Hematopoietic multipotent progenitor cell treated with erythropoietin and hydrocortisone succinate and interleukin-3 and kit ligand, for 4 days (in vitro differentiated cells): ENCODE results near the gene YDJC.
"Not testable (repeated sequence)": the region's sequence is repeated elsewhere in the genome, so short reads cannot be mapped to it uniquely, and the experiment has no call there.

ENCODE experiments used
- DNase-seq: peaks from one replicate; pipeline ENCODE4 v3.0.0-alpha.2; 2015

YDJC gene

DNA sequence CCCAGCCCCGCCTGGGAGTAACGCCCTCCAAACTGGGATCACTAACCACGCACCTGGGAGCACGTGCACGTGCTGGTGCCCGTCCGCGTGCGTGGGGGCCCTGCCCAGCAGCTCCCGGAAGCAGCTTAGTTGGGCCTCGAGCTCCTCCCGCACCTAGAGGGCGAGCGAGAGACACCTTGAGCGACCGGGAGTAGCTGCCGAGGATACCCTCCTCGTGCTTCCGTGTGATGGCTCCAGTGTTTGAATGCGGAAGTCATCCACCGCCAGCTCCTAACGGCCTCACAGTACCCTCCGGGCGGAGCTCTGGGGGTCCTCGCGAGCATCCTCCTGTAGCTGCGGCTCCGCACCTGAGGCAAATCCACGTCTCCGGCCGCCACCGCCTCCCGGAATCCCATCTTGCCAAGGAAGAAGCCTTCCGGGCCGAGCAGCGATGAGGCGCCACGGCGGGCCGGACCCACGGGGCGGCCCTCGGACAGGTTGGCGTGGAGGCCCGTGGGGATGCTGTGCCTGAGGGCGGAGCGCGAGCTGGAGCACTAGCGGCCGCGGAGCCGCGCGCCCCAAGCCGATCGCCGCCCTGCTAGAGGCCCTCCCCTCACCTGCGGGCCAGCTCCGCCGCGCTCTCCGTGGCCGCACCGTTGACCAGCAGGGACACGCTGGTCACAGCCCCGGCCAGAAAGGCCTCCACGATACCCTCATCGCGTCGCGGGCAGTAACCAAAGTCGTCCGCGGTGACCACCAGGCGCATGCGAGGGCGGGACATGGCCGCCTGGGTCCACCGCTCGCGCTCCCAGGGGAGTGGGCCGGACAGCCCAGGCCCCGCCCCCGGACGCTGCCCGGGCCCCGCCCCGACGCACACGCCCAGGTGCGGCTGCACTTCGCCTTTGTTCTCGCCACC lies at the start of gene YDJC:
YDJC (minus strand) TSS at position 768 of the 895 bp plus-strand sequence; CDS start at position 760, 8 bp downstream.
- DNase-seq, result peak; percentile 98

GRCh38 chr22:21679383-21679782 lies 49.6 kb upstream of the YDJC start:
- no peak for DNase-seq

GRCh38 chr22:21678842-21679241 lies 49.0 kb upstream of the YDJC start:
- not testable (repeated sequence) for DNase-seq

- DNase-seq, result no peak
Measured at GRCh38 chr22:21677606-21678443, 48.0 kb upstream of the YDJC start.

DNA sequence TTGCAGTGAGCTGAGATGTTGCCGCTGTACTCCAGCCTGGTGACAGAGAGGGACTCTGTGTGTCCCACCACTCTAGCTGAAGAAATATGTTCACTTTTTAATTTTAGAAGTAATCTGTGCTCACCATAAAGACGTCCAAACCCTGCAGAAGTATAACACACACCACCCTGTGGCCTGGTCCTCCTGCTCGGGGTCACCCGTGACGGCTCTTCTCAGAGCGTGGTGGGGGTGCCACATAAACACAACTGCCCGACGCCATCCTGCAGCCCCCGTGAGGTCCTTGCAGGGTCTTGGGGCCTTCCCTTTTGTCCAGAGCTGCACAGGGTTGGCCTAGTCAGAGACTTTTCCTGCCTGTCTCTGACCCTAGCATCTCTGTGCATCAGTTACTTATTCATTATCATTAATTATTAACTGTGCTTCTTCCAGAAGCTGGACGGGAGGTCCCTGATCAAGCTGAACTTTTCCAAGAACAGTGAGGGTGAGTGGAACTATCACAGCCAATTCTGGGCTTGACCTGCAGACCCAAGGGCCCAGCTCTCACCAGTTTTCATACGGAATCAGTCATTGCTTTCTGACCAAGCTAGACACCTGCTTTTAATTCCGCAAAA lies 44.9 kb upstream of the YDJC start:
- DNase-seq, result no peak

- no peak for DNase-seq
Measured at GRCh38 chr22:21673534-21674321, 43.9 kb upstream of the YDJC start.

DNA sequence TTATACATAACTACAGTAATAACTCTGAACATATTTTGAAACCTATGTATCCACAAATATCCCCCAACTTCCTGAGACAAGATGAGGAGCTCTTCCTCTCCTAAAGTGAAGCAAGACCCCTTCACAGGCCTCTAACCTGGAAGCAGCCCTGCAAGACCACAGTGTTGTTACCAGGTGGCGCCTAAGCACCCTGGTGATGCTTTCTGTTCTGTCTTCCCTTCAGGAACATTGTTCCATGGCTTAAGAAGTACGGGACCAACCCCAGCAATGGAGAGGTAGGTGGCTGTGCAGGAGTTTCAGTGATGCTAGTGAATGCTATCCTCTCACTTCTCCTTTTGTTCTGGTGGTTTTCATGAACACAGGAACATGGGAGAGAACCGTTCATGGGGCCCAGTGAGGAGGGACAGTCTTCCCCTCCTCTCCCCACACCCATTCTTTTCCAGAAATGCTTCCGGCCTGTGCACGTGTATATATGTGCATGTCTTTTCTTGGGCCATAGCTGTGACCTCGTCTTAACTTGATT lies 42.3 kb upstream of the YDJC start:
- no peak for DNase-seq

GRCh38 chr22:21669026-21669425 lies 39.2 kb upstream of the YDJC start:
- no peak for DNase-seq

GRCh38 chr22:21666786-21667185 lies 37.0 kb upstream of the YDJC start:
- no peak for DNase-seq

DNA sequence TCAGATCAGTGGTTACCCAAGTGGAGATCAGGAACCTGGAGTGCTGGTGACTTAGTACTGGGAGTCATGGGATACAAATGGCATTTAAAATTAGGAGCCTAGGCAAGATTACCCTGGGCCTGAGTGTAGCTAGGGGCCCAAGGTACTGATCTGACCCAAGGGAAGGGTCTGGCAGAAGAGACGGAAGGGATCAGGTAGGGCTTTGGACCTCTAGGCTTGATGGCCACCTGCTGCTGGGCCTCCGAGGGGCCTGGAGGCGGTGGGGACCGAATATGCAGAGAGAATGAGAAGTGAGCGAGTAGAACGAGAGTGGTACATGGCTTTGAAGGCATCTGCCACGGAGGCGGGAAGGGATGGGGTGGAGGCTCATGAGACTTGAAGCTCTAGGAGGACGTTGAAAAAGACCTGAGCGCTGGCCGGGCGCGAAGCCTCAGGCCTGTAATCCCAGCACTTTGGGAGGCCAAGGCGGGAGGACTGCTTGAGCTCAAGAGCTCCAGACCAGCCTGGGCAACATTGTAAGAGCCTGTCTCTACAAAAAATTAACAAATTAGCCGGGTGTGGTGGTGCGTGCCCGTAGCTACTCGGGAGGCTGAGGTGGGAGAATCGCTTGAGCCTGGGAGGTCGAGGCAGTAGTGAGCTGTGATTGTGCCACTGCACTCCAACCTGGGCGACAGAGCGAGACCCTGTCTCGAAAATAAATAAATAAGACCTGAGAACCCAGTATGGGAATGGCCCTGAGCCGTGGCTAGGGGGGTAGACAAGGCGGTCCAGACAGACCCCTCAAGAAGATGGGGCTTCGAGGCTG lies 35.4 kb upstream of the YDJC start:
- no peak for DNase-seq

DNA sequence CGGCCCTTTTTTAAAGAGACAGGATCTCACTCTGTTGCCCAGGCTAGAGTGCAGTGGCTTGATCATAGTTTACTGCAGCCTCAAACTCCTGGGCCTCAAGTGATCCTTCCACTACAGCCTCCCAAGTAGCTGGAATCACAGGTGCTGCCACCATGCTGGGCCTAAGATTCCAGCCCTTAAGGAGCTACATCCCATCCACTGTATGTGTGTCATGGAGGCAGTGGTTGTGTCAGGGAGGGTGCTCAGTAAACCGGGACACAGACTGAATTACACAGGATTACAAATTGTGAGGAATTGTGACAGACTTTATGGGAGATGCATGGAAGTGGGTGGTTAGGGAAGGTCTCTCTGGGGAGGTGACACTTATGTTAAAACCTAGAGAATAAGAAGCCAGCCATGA lies 33.9 kb upstream of the YDJC start:
- no peak for DNase-seq

DNA sequence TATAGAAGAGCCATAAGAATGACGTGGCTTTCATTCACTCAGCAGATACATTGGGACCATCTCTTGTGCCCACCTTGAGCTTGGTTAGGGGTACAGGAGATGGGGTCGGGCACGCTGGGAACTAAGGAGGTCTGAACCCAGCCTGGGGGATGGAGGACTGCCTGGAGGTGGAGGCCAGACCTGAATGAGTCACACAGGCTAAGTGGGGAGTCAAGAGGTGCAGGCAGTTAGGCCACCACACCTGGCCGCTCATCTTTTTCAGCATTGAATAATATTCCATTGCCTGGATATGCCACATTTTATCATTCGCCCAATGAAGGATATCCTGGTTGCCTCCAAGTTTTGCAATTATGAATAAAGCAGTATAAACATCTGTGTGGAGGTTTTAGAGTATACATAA lies 32.2 kb upstream of the YDJC start:
- DNase-seq, result no peak

GRCh38 chr22:21660904-21661303 lies 31.1 kb upstream of the YDJC start:
- no peak for DNase-seq

GRCh38 chr22:21659864-21660525 lies 30.2 kb upstream of the YDJC start:
- DNase-seq, result no peak

- peak; percentile 91 for DNase-seq
Measured at GRCh38 chr22:21657360-21658032, 27.7 kb upstream of the YDJC start.

DNA sequence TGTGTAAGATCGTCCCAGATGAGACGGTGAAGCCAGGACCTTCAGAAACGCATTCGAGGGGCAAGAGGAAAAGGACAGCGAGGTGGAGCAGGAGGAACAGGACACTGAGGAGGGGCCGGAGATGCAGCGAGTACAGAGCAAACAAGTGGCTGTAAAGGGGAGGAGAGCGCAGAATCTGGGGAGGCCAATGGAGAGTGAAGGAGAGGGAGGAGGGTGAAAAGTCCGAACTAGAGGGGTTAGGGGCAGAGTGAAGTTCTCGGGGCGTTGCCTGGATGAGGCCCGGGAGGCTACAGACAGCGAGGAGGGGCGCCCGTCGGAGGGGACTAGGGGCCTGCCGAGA lies 27.2 kb upstream of the YDJC start:
- no peak for DNase-seq

DNA sequence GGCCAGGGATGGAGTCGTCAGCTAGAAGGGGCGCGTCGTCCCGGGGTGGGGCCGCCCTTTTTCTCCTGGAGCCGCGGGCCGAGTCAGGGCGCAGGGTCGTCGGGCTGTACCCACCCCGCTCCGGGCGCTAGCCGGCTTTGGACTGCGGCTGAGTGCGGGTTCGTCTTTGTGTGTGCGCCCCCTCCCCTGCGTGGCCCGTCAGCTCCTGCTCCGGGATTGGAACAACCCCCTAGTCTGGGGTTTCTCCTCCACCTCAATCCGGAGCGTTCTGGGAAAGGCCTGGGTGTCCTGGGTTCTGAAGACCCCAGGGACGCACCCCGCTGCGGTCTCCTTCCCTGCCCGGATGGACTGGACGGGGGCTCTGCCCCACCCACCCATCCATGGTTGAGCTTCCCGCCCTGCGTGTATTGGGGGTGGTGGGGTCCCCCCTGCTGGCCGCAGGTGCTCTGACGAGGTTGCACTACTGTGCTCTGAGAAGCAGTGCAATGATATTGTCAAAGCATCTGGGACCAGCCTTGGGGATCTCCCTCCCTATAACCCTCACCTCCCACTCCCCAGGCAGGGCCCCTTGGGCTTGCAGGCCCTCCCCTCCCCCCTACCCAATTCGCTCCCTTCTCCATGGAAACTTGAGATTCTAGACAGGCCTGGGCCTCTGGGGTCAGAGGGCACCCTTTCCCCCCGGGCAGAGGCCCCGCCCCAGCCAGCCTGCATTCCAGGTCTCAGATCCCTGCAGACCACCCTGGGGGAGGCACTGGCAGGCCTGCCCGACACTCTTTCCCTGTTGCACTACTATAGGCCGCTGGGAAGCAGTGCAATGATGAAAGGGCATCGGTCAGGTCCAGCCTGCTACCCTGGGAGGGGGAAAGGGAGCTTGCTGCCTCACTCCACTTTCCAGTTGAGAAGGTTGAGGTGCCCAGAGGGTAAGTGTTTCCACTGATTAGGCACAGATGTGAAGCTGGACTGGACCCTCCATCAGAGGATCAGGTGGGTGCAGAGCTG lies 23.0 kb upstream of the YDJC start:
- no peak for DNase-seq

- peak; percentile 96 for DNase-seq
Measured at GRCh38 chr22:21652010-21652546, 22.3 kb upstream of the YDJC start.

GRCh38 chr22:21651521-21652009 lies 21.7 kb upstream of the YDJC start:
- DNase-seq, result no peak
